NCI-H82 treated with DMSO at 0.1 percent for 48 hours (cell line): ENCODE measurements around the gene HECTD1.
A peak's percentile ranks its signal among the peaks of the same experiment; 100 is the strongest.
"Not testable (repeated sequence)": the region's sequence is repeated elsewhere in the genome, so short reads cannot be mapped to it uniquely, and the experiment has no call there.

Experiments used
- DNase-seq: peaks from one replicate; lab custom pipeline; 2025; ENCODE audit not compliant: unreplicated experiment; lab: John Stamatoyannopoulos, UW

HECTD1 gene

DNA sequence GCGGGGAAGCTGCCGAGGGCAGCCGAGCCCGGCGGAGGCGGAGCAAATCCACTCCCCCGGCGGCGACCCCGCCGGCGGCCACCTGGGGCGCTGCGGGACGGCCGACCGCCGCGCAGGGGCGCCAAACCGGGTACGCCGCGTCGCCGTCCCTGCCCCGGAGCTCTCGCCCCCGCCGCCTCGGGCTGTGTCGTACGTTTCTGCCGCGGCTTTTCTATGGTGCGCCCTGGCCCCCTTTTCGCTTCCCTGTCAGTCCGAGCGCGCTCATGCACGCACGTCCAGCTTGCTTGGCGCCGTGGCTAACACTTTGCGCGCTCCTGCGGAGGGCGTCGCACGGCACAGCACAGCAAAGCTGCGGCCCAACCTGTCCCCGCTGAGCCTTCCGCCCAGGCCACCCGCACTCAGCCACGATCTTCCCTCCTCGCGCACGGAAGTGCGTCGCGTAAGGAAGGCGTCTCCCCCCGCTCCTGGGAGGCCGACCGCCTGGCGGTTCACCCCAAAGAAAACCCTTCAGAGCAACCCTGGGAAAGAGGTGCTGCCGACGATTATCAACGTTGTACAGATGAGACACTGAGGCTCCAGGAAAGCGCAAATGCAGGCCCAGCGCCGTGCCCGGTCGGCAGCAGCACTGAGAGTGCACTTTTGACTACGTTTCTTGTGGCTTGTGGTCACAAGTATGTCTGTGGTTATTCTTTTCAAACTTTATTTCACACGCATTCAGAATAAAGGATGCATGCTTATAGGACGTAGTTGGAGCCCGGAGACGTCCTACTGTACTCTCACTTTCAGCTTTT is at the start of gene HECTD1:
HECTD1 (minus strand) TSS at position 39 of the 791 bp plus-strand sequence. CDS start 1,857 bp downstream, outside the sequence.
- peak; percentile 61 for DNase-seq

DNA sequence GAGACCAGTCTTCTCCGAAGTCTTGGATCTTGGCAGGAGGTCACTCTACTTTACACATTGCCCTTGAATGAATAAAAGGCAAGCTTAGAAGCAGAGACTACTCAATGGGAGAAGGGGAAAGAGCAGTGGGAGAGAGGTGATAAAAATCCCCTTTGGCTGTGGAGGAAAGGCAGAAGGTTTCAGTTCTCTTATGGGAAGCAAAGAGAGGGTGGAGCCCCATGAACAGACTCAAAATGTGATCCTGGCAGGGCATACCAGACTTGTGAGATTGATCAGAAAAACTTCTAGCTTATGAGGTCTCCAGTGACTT is 49.6 kb upstream of the HECTD1 start:
- DNase-seq, result no peak

DNA sequence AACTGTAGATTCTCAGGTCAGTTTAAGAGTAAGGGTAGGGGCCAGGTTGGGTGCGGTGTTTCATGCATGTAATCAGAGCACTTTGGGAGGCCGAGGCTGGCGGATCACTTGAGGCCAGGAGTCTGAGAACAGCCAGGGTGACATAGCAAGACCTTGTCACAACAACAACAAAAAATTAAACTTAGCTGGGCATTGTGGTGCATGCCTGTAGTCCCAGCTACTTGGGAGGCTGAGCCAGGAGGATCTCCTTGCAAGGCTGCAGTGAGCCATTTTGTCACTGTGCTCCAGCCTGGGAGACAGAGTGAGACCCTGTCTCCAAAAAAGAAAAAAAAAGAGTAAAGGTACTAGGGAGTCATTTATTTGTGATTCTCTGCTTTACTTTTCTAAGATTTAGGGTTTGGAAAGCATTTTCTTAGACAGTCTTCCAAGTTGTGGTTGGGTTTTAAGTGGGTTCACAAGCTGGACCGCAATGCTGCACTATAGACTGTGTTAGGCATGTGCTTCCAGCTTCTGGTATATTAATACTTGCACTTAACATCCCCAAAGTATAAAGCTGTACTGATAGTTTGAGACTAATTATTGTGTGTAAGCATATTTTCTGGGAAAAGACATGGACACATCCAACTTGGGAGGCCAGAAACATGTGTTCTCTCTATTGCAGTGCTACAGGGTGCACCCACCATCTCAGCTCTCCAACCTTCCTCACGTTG is 49.1 kb upstream of the HECTD1 start:
- no peak for DNase-seq

DNA sequence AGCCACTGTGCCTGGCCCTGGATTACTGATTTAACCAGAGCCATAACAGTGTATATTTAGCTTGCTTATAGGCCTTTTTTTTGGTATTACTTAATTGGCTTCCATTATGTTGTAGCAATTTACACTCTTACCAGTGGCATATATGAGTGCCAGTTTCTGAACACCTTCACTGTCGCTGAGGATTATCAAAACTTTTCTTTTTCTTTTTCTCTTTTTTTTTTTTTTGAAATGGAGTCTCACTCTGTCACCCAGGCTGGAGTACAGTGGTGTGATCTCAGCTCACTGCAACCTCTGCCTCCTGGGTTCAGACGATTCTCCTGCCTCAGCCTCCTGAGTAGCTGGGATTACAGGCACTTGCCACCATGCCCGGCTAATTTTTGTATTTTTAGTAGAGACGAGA is 48.3 kb upstream of the HECTD1 start:
- not testable (repeated sequence) for DNase-seq

DNA sequence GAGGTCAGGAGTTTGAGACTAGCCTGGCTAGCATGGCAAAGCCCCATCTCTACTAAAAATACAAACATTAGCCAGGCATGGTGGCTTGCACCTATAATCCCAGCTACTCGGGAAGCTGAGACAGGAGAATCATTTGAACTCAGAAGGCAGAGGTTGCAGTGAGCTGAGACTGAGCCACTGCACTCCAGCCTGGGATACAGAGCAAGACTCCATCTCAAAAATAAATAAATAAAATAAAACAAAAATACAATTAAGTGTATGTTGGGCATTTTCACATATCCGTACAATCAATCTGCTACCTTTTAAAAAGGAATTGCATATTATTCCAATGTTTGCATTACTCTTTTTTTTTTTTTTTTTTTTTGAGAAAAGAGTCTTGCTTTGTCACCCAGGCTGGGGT is 47.7 kb upstream of the HECTD1 start:
- DNase-seq, result no peak

DNA sequence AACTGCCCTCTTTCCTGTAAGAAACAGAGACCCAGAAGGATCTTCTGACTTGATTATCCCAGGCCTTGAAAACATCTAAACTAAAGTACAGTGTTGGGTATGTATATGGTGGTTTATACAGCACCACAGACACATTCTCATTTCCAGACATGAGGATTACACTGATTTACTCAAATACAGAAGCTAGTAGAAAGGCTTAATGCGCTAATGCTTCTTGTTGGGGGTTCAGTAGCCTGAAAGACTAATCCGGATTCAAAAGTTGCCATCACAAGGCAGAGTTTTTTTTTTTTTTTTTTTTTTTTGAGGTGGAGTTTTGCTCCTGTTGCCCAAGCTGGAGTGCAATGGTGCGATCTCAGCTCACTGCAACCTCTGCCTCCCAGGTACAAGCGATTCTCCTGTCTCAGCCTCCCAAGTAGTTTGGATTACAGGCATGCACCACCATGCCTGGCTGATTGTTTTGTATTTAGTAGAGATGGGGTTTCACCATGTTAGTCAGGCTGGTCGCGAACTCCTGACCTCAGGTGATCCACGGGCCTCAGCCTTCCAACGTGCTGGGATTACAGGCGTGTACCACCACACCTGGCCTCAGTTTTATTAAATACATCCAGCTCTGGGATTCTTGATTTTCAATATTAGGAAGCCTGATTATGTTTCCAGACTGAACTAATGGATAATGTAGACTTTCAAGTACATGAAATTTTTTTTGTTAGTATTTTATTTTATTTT is 46.3 kb upstream of the HECTD1 start:
- peak; percentile 3 for DNase-seq

DNA sequence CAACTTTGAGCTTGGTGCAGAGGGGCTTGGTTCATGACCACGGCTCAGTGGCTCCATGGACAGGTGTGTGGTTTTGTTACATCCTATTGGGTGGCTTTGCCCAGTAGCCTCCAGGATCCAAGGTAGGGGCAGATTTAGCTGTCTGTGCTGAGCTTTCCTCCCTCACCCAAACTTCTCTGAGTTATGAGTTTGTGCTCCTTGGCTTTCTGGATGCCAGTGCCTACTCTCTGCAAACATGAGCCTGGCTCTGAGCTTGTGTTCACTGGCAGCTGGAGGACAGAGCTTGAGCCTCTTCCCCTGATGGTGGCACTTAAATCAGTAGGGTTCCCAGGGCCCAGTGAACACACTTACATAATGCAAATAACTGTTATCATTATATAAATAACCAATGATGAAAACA is 45.3 kb upstream of the HECTD1 start:
- no peak for DNase-seq

DNA sequence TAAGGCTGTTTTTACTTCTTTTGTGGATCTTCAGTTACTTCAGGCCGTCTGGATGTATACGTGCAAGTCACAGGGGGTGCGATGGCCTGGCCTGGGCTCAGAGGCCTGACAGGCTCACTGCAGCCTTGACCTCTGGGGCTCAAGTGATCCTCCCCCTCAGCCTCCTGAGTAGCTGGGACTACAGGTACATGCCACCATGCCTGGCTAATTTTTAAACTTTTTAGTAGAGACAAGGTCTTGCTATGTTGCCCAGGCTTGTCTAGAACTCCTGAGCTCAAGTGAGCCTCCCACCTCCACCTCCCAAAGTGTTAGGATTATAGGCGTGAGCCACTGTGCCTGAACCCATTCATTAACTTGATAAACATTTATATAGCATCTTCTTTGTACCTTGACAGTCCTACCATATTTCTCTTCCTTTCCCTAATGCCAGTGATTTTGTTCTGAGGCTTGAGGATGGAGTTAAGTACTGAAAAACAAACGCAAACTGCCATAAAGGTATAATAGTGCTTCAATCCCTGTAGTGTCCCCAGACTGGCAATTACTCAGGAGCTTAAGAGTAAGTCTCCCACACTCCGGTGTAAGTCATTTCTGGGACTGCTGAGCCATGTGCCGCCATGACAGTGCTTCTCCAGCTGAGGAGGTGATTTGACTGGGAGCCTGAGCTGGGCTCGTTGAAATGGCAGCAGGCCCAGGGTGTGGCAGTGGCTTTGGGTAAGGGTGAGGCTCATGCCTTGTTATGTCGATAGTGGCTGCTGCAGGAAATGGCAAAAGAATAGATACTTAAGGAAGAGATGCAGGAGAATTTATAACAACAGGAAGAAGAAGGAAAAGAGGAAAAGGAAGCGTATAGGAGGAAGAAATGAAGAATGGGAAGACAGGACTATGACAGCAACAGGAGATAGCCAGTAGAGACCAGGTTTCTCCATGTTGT is 43.7 kb upstream of the HECTD1 start:
- DNase-seq, result no peak

DNA sequence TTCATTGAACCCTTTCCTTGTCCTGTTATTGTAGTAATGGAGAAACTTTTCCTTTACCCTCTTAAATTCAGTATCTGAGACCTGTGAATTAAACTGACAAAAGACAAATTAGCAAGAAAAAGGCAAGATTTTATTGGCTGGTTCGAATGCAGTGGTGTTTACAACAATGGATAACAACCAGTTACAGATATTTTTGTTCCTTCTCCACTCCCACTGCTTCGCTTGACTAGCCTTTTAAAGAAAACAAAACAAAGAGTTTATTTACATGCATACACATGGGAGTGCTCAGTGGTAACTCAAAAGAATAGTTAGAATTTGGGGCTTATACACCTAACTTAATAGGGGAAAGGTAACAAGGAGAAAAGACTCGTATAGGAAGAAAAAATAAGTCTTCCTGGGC is 37.0 kb upstream of the HECTD1 start:
- no peak for DNase-seq

DNA sequence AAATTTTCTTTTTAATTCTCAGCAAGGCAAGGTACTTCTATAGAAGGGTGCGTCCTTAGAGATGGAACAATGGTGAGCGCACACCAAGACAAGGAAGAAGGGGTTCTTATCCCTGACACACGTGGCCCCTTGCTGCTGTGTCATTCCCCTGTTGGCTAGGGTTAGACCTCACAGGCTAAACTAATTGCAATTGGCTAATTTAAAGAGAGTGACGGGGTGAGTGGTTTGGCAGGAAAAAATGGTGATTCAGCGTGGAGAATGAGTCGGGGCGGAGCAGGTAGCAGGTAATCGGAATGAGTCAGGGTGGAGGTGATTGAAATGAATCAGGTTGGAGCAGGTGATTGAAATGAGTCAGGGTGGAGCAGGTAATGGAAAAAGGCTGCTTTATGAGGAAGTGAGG is 36.3 kb upstream of the HECTD1 start:
- DNase-seq, result no peak

DNA sequence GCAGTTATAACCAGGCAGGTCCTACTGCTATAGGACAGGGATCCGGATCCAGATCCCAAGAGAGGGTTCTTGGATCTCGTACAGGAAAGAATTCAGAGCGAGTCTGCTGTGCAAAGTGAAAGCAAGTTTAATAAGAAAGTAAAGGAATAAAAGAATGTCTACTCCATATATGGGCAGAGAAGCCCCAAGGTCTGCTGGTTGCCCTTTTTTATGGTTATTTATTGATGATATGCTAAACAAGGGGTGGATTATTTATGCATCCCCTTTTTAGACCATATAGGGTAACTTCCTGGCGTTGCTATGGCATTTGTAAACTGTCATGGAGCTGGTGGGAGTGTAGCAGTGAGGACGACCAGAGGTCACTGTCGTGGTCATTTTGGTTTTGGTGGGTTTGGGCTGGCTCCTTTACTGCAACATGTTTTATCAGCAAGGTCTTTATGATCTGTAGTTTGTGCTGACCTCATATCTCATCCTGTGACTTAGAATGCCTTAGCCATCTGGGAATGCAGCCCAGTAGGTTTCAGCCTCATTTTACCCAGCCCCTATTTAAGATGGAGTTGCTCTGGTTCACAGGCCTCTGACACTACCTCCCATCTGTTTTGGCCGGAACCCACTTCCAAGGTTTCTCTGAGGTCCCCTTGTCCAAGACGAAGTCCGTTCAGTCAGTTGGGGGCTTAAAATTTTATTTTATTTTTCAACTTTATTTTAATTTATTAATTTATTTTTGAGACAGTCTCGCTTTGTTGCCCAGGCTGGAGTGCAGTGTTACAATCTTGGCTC is 34.8 kb upstream of the HECTD1 start:
- DNase-seq, result not testable (repeated sequence)

DNA sequence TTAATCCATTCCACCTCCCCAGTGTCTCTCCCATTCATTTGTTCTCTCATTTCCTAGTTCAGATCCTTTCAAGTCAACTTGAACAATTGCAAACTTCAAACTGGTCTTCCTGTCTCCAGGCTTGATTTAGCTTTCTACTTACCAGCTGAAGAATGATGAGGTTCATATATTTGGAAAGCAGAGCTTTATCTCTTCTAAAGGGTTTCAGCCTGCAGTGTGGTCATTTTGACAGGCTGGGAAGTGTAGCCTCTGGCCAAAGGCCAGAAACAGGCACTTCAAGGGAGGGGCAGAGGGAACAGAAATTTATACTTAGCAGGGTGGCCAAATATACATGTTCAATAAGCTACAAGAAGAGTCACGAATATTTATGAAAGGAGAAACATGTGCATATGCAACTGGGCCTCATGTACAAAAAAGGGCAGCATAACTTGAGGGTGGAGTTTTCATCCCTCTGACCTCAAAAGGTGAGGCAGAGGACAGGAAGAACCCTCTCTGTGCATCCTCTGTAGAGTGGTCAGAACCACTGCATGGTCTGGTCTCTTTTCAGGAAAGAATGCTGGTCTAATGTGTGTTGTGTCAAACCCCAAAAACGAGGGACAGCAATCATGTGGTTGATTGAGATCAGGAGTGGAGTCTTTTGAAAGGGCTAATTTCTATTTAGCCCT is 34.0 kb upstream of the HECTD1 start:
- no peak for DNase-seq

DNA sequence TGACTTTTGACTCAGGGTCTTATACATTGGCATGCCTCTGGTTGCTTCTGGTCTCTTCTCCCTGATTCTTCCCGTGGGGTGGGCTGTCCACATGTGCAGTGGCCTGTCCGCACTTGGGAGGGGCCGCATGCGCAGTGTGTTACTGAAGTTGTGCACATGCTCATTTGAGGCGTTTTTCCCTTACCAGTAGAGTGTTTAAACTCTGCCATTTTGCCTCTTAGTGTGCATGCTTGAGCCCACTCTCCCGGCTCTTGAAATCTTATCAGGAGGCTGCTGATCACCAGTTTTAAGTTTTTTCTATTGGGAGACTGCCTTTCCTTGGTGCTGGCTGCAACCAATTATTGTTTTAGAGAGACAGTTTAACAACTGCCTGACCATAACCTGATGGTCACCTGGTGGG is 32.1 kb upstream of the HECTD1 start:
- DNase-seq, result no peak

DNA sequence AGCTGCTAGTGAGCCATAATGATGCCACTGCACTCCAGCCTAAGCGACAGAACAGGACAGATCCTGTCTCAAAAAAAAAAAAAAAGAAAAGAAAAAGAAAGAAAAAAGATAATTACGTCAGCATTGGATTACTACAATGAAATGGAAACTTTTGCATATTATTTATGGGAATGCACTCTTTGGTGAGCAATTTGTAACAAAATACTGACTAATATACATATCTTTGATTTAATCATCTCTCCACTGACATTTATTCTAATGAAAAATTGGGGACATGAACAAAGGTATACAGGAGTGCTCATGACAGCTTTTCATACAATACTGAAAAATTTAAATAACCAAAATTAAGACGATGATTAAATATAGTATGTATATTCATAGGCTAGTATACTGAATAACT is 27.9 kb upstream of the HECTD1 start:
- no peak for DNase-seq

DNA sequence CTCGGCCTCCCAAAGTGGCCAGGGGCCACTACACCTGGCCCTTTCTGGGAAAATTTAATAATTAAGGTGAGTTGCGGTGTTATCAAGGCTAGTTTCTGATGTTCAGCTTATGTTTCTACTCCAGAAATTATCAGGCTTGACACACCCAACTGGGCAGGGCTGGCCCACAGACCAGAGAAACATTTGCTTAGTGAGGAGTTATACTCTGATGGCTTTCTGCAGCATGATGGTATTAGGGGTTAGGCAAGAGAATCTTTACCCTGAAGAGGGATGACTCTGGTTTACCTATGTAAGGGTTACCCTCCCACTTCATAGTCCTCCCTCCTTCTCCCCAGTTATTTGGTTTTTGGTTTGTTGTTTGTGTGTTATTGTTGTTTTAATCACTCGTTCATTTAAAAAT is 24.5 kb upstream of the HECTD1 start:
- DNase-seq, result no peak

DNA sequence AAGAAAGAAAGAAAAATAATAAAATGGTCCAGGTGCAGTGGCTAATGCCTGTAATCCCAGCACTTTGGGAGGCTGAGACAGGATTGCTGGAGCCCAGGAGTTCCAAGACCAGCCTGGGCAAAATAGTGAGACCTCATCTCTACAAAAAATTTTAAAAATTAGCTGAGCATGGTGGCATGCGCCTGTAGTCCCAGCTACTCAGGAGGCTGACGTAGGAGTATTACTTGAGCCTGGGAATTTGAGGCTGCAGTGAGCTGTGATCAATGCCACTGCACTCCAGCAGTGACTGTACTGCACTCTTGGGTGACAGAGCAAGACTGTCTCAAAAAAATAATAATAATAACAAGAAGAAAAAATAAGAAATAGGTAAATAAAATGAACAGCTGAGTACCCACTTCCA is 23.7 kb upstream of the HECTD1 start:
- not testable (repeated sequence) for DNase-seq

DNA sequence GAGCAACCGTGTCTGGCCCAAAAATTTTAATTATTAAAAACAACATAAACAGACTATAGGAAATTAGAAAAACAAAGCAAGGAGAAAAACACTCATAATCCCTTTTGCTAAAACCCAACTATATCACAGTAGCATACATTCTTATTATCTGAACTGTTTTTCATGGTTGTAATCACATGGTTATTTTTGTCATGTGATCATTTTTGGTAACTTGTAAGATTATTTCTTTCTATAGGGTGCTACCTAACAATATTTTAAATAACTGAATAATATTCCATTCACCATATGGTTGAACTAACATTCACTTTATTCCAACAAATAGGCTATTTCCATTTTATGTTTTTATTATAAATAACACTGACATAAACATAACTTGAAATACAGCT is 23.0 kb upstream of the HECTD1 start:
- DNase-seq, result no peak

DNA sequence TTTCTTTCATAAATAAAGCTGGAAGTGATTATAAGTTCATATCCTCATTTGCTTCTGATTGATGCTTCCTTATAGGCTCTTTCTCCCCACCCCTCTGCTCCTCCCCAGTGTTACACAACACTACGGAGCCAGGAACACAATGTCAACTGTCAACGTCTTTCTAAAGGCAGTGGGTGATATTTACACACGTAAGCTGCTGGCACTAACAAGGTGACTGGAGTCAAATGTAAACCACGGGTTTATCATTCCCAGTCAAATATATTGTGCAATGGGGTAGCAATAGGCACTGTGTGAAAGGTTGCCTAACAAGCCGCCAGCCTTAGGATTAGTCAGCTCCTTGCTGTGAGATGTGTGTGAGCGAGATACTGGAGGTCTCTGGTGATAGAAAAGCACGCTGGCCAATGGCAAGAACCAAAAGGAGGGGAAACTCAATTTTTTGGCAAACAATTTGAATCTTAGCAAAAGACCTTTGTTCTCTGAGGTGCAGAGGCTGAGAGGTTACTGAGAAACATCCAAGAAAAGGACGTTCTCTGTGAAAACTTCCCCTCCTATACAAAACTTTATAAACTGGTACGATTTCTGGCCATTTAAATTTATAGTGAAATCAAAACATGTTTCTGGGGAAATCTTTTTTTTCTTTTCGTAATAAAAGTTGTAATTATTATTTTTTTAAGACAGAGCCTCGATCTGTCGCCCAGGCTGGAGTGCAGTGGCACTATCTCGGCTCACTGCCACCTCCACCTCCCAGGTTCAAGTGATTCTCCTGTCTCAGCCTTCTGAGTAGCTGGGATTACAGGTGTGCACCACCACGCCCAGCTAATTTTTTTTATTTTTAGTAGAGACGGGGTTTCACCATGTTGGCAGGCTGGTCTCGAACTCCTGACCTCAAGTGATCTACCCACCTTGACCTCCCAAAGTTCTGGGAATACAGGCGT is 22.3 kb upstream of the HECTD1 start:
- no peak for DNase-seq

DNA sequence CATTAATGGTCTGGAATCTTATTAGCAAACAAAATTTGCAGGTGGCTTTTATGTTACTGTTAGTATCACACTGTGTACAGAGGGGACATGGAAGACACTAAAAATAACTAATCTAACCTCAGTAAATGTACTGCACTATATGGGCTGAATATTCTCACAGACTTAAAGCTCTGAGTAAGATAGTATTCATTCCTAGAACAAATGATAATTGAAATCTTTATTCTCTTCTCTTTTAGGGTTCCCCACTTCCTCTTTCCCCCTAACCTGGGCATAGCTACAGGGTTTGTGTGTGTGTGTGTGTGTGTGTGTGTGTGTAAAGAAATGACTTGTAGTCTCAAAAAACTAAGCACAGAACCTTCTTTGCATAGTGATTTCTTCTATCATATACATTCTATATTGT is 21.4 kb upstream of the HECTD1 start:
- no peak for DNase-seq
